Measurements from ENCODE around the gene MEMO1. TPM values are rescaled to one million over a fixed set of nuclear protein-coding genes. Genes with fewer than 3 reads are reported as not detected.

MEMO1 gene
- total RNA-seq, 4 donors from 2014 or later = 25.1 to 31.3 (median 28.7) TPM

DNA sequence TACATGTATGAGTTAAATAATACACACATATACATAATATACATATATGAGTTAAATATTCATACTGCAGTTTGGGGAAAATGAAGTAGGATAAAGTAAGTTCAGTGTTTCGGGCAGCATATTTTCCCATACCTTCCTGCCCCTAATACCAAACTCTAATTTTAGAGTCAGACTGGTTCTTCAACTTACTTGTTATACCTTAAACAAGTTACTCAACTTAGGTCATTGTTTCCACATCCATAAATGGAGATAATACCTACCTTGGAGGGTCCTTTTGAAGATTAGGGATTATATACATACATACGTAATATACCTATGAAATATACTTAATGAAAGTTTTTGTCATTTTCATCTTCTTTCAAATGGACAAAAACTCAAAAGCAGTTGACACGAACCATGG, 8.4 kb downstream of the MEMO1 start:
- TF ChIP-seq POLR2A (IDR thresholded peaks at IDR 0.05) = no peak
- TF ChIP-seq, protein P1, sequence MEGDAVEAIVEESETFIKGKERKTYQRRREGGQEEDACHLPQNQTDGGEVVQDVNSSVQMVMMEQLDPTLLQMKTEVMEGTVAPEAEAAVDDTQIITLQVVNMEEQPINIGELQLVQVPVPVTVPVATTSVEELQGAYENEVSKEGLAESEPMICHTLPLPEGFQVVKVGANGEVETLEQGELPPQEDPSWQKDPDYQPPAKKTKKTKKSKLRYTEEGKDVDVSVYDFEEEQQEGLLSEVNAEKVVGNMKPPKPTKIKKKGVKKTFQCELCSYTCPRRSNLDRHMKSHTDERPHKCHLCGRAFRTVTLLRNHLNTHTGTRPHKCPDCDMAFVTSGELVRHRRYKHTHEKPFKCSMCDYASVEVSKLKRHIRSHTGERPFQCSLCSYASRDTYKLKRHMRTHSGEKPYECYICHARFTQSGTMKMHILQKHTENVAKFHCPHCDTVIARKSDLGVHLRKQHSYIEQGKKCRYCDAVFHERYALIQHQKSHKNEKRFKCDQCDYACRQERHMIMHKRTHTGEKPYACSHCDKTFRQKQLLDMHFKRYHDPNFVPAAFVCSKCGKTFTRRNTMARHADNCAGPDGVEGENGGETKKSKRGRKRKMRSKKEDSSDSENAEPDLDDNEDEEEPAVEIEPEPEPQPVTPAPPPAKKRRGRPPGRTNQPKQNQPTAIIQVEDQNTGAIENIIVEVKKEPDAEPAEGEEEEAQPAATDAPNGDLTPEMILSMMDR (IDR thresholded peaks at IDR 0.05) = no peak
- 78 to 91% methylated on average over 3 of the region's 3 CpGs for WGBS, 2 donors
- no peak for DNase-seq (ENCODE audit: low spot score in 2 of 2)
- intact Hi-C loops (cut with DNase I; ENCODE audit: low total_unique reads) = no loop called here
- H3K4me3 ChIP-seq (ENCODE audit: low read depth, poor library complexity, severe bottlenecking) = no peak overlapping the region

DNA sequence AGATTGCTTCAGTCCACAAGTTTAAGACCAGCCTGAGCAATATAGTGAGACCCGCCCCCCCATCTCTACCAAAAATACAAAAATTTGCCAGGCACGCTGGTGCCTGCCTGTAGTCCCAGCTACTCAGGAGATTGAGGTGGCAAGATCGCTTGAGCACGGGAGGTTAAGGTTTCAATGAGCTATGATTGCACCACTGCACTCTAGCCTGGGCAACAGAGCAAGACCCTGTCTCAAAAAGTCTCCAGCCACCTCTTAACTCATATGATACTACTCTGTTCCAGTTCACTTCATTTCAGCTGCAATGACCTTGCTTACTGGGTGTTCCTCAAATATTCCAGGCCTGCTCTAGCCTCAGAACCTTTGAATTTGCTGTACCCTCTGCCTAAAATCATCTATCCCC, 11.4 kb downstream of the MEMO1 start:
- TF ChIP-seq POLR2A (IDR thresholded peaks at IDR 0.05) = no peak
- TF ChIP-seq, protein P1 (IDR thresholded peaks at IDR 0.05) = no peak
- no peak for DNase-seq (ENCODE audit: low spot score in 2 of 2)
- intact Hi-C loops (cut with DNase I; ENCODE audit: low total_unique reads) = no loop called here

DNA sequence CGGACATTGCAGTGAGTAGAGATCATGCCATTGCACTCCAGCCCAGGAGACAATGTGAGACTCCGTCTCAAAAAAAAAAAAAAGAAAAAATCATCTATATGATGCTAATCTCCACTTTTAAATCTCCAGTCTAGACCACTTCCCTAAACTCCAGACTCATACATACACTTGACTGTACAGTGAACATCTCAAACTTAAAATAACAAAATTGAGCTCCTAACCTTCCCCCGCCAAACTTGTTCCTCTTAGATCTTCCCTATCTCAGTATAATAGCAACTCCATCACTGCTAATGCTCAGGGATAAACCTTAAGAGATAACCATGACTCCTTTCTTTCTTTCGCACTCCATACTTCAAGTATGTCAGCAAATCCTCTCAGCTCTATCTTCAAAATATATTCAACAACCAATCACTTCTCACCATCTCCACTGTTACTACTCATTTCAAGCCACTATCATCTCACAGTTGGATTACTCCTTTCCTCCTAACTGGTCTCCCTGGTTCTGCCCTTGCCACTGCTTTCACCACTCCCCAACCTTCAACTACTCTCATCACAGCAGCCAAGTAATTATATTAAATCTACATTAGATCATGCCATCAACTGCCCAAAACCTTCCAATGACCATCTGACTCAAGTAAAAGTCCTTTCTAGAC, 12.0 kb downstream of the MEMO1 start:
- DNase-seq (ENCODE audit: low spot score in 2 of 2) = no peak
- 91 to 93% methylated on average over 4 of the region's 4 CpGs for WGBS, 2 donors
- H3K4me3 ChIP-seq (ENCODE audit: low read depth, poor library complexity, severe bottlenecking) = no peak overlapping the region
- intact Hi-C loops (cut with DNase I; ENCODE audit: low total_unique reads) = no loop called here
- TF ChIP-seq, protein P1 (IDR thresholded peaks at IDR 0.05) = no peak
- no peak for TF ChIP-seq POLR2A (IDR thresholded peaks at IDR 0.05)

More for the DNA sequence above, 11.4 kb downstream of the MEMO1 start:
- no peak overlapping the region for H3K4me3 ChIP-seq (ENCODE audit: low read depth, poor library complexity, severe bottlenecking)
- 76 to 85% methylated on average over 4 of the region's 4 CpGs for WGBS, 2 donors

DNA sequence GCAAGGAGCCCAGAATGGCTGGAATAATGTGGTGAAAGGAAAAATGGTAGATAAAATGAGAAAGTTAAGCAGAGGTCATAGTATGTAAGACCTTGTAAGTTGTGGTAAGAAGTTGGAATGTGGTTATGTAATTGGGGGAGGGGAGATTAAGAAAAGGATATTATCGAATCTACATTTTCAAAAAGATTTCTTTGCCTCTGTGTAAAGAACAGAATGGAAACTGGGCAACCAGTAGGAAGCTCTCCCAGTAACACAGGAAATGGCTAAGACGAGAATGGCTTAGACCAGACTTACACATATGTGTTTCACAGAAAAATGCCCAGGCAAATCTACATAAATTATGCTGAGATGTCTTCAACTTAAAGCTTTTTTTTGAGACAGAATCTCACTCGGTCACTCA, 13.2 kb downstream of the MEMO1 start:
- no peak overlapping the region for H3K4me3 ChIP-seq (ENCODE audit: low read depth, poor library complexity, severe bottlenecking)
- WGBS, 2 donors = 74 to 76% methylated on average over 3 of the region's 3 CpGs
- TF ChIP-seq, protein P1 (IDR thresholded peaks at IDR 0.05) = no peak
- no peak for TF ChIP-seq POLR2A (IDR thresholded peaks at IDR 0.05)
- DNase-seq (ENCODE audit: low spot score in 2 of 2) = no peak
- intact Hi-C loops (cut with DNase I; ENCODE audit: low total_unique reads) = no loop called here

DNA sequence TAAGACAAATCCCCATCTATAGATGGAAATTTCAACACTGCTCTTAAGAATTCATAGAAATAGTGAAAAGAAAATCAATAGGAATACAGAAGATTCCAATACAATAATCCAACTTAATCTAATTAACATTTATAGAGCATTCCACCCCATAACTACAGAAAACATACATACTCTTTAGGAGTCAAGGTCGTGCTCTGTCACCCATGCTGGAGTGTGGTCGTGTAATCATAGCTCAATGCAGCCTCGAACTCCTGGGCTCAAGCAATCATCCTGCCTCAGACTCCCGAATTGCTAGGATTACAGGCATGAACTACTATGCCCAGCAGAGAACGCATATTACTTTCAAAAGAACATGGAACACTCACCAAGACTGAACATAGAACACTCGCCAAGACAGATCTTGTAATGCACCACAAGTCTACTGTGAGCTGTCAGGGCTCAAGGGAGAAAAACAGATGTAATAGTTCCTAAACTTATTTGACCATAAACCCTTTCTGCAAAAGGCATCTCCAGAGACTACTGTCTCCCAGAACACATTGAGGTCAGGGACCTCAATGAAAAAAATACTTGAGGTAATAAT, 14.1 kb downstream of the MEMO1 start:
- intact Hi-C loops (cut with DNase I; ENCODE audit: low total_unique reads) = no loop called here
- TF ChIP-seq, protein P1 (IDR thresholded peaks at IDR 0.05) = no peak
- TF ChIP-seq POLR2A (IDR thresholded peaks at IDR 0.05) = no peak
- no peak for DNase-seq (ENCODE audit: low spot score in 2 of 2)
- no peak overlapping the region for H3K4me3 ChIP-seq (ENCODE audit: low read depth, poor library complexity, severe bottlenecking)
- WGBS, 2 donors = 88 to 93% methylated on average over 6 of the region's 6 CpGs
